CD14-positive monocyte (primary cell): Measurements from ENCODE around the gene KRTAP5-4. TPM values are rescaled to one million over a fixed set of nuclear protein-coding genes. Genes with fewer than 3 reads are reported as not detected.
"Not testable (repeated sequence)": the region's sequence is repeated elsewhere in the genome, so short reads cannot be mapped to it uniquely, and the experiment has no call there.

Experiments
- DNase-seq, 3 donors: peaks; one replicate each; pipeline ENCODE4 v3.0.0-alpha.2; 2011 to 2022
- H2AFZ ChIP-seq: 2 replicates; pipeline ENCODE4 v1.6.0; 2012; ENCODE audit warnings: mild to moderate bottlenecking, low read depth, low read length, inconsistent platforms; ENCODE audit not compliant: insufficient read depth, poor library complexity, severe bottlenecking
- H3K27ac ChIP-seq, 2 donors: 1 replicate in 1 of 2; 2 replicates in 1 of 2; pipeline ENCODE4 v1.5.1; 2012 to 2013; ENCODE audit warnings: low read length in 2 of 2, control low read depth in 1 of 2, inconsistent platforms in 1 of 2, low read depth in 1 of 2, mild to moderate bottlenecking in 1 of 2
- H3K27me3 ChIP-seq, 2 donors: one replicate each; pipeline versions ENCODE4 v1.6.0 to v1.6.1; 2011 to 2013; ENCODE audit warnings: low read length in 2 of 2; ENCODE audit not compliant: control insufficient read depth in 2 of 2, insufficient read depth in 2 of 2
- H3K36me3 ChIP-seq, 2 donors: replicated peaks in 1 of 2; 1 replicate in 1 of 2; 2 replicates in 1 of 2; pipeline versions ENCODE4 v1.5.1 to v1.6.1; 2012 to 2013; ENCODE audit warnings: low read length in 2 of 2, control low read depth in 1 of 2, inconsistent platforms in 1 of 2, mild to moderate bottlenecking in 1 of 2; ENCODE audit not compliant: insufficient read depth in 2 of 2, control insufficient read depth in 1 of 2
- H3K4me1 ChIP-seq, 2 donors: 1 replicate in 1 of 2; 2 replicates in 1 of 2; pipeline versions ENCODE4 v1.5.1 to v1.6.1; 2012 to 2013; ENCODE audit warnings: low read length in 2 of 2, control low read depth in 1 of 2, inconsistent platforms in 1 of 2, mild to moderate bottlenecking in 1 of 2, moderate library complexity in 1 of 2; ENCODE audit not compliant: insufficient read depth in 2 of 2, control insufficient read depth in 1 of 2
- H3K4me2 ChIP-seq: replicated peaks from 2 replicates; pipeline ENCODE3; 2012; ENCODE audit warnings: low read length, moderate library complexity, mild to moderate bottlenecking; ENCODE audit not compliant: poor library complexity, severe bottlenecking; ENCODE audit errors: extremely low read depth
- H3K4me3 ChIP-seq, 3 experiments: fragments of 200-600 bp in 1 of 3; sonication (generic) in 1 of 3; replicated peaks in 1 of 3; 1 replicate in 2 of 3; 2 replicates in 1 of 3; pipeline ENCODE4 v1.5.1; 2011 to 2013; ENCODE audit warnings: low read length in 3 of 3, mild to moderate bottlenecking in 3 of 3, control low read depth in 2 of 3, low read depth in 2 of 3, inconsistent platforms in 1 of 3, moderate library complexity in 1 of 3
- H3K79me2 ChIP-seq: 2 replicates; pipeline ENCODE4 v1.6.0; 2012; ENCODE audit warnings: mild to moderate bottlenecking, control low read depth, inconsistent platforms, low read length, moderate library complexity; ENCODE audit not compliant: insufficient read depth
- H3K9ac ChIP-seq: 2 replicates; pipeline ENCODE4 v1.6.0; 2017; ENCODE audit warnings: low read length, mild to moderate bottlenecking; ENCODE audit not compliant: insufficient read depth, poor library complexity, severe bottlenecking
- H3K9me3 ChIP-seq, 2 donors: replicated peaks in 1 of 2; 1 replicate in 1 of 2; 2 replicates in 1 of 2; pipeline versions ENCODE4 v1.5.1 to v1.6.1; 2012 to 2013; ENCODE audit warnings: low read length in 2 of 2, control low read depth in 1 of 2; ENCODE audit not compliant: control insufficient read depth in 1 of 2, insufficient read depth in 1 of 2
- H4K20me1 ChIP-seq: 2 replicates; pipeline ENCODE4 v1.6.0; 2012; ENCODE audit warnings: mild to moderate bottlenecking, low read length, control low read depth, moderate library complexity; ENCODE audit not compliant: insufficient read depth
- H3K27ac Mint-ChIP-seq, 7 donors: one replicate each; pipeline ENCODE4 v1.8.0; 2020; ENCODE audit warnings: mild to moderate bottlenecking in 7 of 7, mixed read lengths in 7 of 7, moderate library complexity in 6 of 7, inconsistent platforms in 2 of 7
- H3K27me3 Mint-ChIP-seq, 3 donors: one replicate each; pipeline ENCODE4 v1.8.0; 2021 to 2022; ENCODE audit warnings: low read depth in 3 of 3, mild to moderate bottlenecking in 3 of 3, mixed read lengths in 3 of 3, moderate library complexity in 3 of 3, inconsistent platforms in 1 of 3
- H3K36me3 Mint-ChIP-seq, 2 donors: one replicate each; pipeline ENCODE4 v1.8.0; 2020; ENCODE audit warnings: mixed read lengths in 2 of 2, inconsistent platforms in 1 of 2, mild to moderate bottlenecking in 1 of 2
- H3K4me1 Mint-ChIP-seq: one replicate; pipeline ENCODE4 v1.8.0; 2020; ENCODE audit warnings: mild to moderate bottlenecking, mixed read lengths
- H3K4me3 Mint-ChIP-seq, 2 donors: one replicate each; pipeline ENCODE4 v1.8.0; 2020; ENCODE audit warnings: mild to moderate bottlenecking in 2 of 2, mixed read lengths in 2 of 2, moderate library complexity in 1 of 2
- H3K9me3 Mint-ChIP-seq, 7 donors: one replicate each; pipeline ENCODE4 v1.8.0; 2020 to 2022; ENCODE audit warnings: mixed read lengths in 7 of 7, mild to moderate bottlenecking in 6 of 7, moderate library complexity in 6 of 7, inconsistent platforms in 2 of 7
- CTCF ChIP-seq: fragments of 200-600 bp; IDR thresholded peaks from one replicate; pipeline ENCODE4 v1.8.0; 2022; ENCODE audit warnings: antibody characterized with exemption, mild to moderate bottlenecking
- WGBS: methylation state at CpG from one replicate; pipeline ENCODE4 v1.1.5; 2013; ENCODE audit warnings: missing lambda C conversion rate; ENCODE audit not compliant: insufficient coverage; 5-methylcytosine and 5-hydroxymethylcytosine counted together
- intact Hi-C, 2 donors: fragments of 100-400 bp; cut with micrococcal nuclease; formaldehyde crosslinking; loops; one replicate each; pipeline versions ENCODE4 v1.15.0 to v1.15.1; 2023
- polyA plus RNA-seq, 3 donors: library from polyadenylated mRNA; depleted of rRNA in 1 of 3; unstranded in 2 of 3; stranded (reverse) in 1 of 3; fragments of 300-500 nt in 2 of 3; fragments of >200 nt in 1 of 3; fragmentation: Illumina TruSeq in 2 of 3; gene quantifications; 1 replicate in 2 of 3; 2 replicates in 1 of 3; pipeline ENCODE4 v1.2.3, GENCODE V29; 2012 to 2021

Gene KRTAP5-4
- polyA plus RNA-seq, 3 donors: not detected

GRCh38 chr11:1589996-1590395 lies 31.9 kb downstream of the KRTAP5-4 start:
- intact Hi-C loops: no loop called here
- H3K27ac ChIP-seq: peak overlapping the region in 1 of 2 donors; percentile 75
- peaks cover 5 to 37% of the 10 kb centered on the region in 2 donors for H3K27me3 ChIP-seq
- no peak overlapping the region for H3K4me3 ChIP-seq
- no peak overlapping the region for H3K4me2 ChIP-seq
- no peaks in the 10 kb centered on the region for H3K36me3 ChIP-seq
- WGBS: 93% methylated on average over 6 of the region's 6 CpGs
- no peaks in the 10 kb centered on the region for H4K20me1 ChIP-seq
- H3K4me1 ChIP-seq: peaks cover 18 to 30% of the 10 kb centered on the region in 2 donors
- H3K9me3 ChIP-seq: peaks cover 7 to 27% of the 10 kb centered on the region in 2 donors
- Mint-ChIP-seq H3K36me3 (peaks cover 0 to 3% of the 10 kb centered on the region in 2 donors), H3K9me3 (peaks cover 14 to 36% (median 19%) of the 10 kb centered on the region in 7 donors), H3K4me3 (no peak overlapping the region), H3K27ac (peak overlapping the region in 3 of 7 donors; percentile 9 to 75 (median 37)), H3K27me3 (peaks cover 44 to 66% (median 51%) of the 10 kb centered on the region in 3 donors), H3K4me1 (peaks cover 20% of the 10 kb centered on the region)
- no peak for DNase-seq
- H2AFZ ChIP-seq: no peak overlapping the region
- H3K9ac ChIP-seq: no peak overlapping the region
- H3K79me2 ChIP-seq: no peaks in the 10 kb centered on the region
- TF ChIP-seq CTCF: no peak

GRCh38 chr11:1589191-1589963 lies 32.6 kb downstream of the KRTAP5-4 start:
- Mint-ChIP-seq H3K27ac (peak overlapping the region; percentile 82 to 96 (median 95)), H3K4me3 (peak overlapping the region; percentile 20 to 82), H3K27me3 (peaks cover 44 to 67% (median 52%) of the 10 kb centered on the region in 3 donors), H3K9me3 (peaks cover 14 to 36% (median 19%) of the 10 kb centered on the region in 7 donors), H3K4me1 (peaks cover 20% of the 10 kb centered on the region)
- H3K79me2 ChIP-seq, H3K36me3 ChIP-seq, intact Hi-C loops, H3K36me3 Mint-ChIP-seq, H2AFZ ChIP-seq, H4K20me1 ChIP-seq, H3K9ac ChIP-seq: not testable (repeated sequence)
- Histone ChIP-seq H3K27me3 (peaks cover 5 to 42% of the 10 kb centered on the region in 2 donors), H3K9me3 (peaks cover 7 to 27% of the 10 kb centered on the region in 2 donors), H3K27ac (peak overlapping the region; percentile 26 to 75), H3K4me3 (peak overlapping the region in 1 of 3 experiments; percentile 61), H3K4me1 (peaks cover 18 to 30% of the 10 kb centered on the region in 2 donors), H3K4me2 (peak overlapping the region; percentile 65)
- 0% methylated on average over 1 of the region's 10 CpGs for WGBS
- peak; percentile 75 to 85 (median 79) for DNase-seq
